Suprapubic skin (tissue), 4 donors: ENCODE results near the gene KCNJ16.

Source experiments
- EP300 ChIP-seq: sonication (generic); formaldehyde crosslinking; IDR thresholded peaks from one replicate; pipeline ENCODE4 v1.6.1; 2017; ENCODE audit warnings: antibody characterized with exemption
- POLR2A ChIP-seq, 2 donors: fragments of 450-650 bp; IDR thresholded peaks; one replicate each; pipeline ENCODE4 v1.6.1; 2017; ENCODE audit warnings: antibody characterized with exemption in 2 of 2, mild to moderate bottlenecking in 2 of 2, moderate library complexity in 2 of 2
- POLR2AphosphoS5 ChIP-seq, 3 donors: sonication (generic); formaldehyde crosslinking; IDR thresholded peaks; one replicate each; pipeline ENCODE4 v1.6.1; 2017; ENCODE audit warnings: antibody characterized with exemption in 3 of 3
- TF ChIP-seq, protein P1 (sequence below), 2 donors: fragments of 200-600 bp in 1 of 2; fragments of 450-650 bp in 1 of 2; sonication (generic) in 1 of 2; IDR thresholded peaks; one replicate each; pipeline ENCODE4 v1.5.1; 2016 to 2019; ENCODE audit warnings: antibody characterized with exemption in 2 of 2, mild to moderate bottlenecking in 1 of 2, moderate library complexity in 1 of 2

DNA sequence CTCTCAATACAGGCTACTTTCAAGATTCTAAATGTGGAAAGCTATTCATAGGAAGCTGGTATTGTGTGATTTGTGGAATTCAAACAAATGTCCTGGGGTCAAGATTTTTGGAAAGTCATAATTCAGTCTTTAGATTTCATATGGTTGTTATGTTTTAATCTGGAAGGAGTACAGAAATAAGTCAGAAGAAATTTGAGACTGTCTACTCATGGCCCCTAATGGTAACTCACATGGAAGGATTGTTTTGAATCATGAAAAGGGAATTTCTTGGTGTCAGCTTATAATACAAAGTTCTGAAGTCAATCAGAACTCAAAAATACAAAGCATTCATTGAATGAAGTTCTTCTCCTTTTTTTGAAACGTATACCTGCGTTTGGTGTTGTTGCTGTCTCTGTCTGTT, 97.4 kb downstream of the KCNJ16 start:
- TF ChIP-seq, protein P1, sequence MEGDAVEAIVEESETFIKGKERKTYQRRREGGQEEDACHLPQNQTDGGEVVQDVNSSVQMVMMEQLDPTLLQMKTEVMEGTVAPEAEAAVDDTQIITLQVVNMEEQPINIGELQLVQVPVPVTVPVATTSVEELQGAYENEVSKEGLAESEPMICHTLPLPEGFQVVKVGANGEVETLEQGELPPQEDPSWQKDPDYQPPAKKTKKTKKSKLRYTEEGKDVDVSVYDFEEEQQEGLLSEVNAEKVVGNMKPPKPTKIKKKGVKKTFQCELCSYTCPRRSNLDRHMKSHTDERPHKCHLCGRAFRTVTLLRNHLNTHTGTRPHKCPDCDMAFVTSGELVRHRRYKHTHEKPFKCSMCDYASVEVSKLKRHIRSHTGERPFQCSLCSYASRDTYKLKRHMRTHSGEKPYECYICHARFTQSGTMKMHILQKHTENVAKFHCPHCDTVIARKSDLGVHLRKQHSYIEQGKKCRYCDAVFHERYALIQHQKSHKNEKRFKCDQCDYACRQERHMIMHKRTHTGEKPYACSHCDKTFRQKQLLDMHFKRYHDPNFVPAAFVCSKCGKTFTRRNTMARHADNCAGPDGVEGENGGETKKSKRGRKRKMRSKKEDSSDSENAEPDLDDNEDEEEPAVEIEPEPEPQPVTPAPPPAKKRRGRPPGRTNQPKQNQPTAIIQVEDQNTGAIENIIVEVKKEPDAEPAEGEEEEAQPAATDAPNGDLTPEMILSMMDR (IDR thresholded peaks at IDR 0.05), result no peak
- TF ChIP-seq POLR2A (IDR thresholded peaks at IDR 0.05) (no peak), EP300 (no peak), POLR2AphosphoS5 (IDR thresholded peaks at IDR 0.05) (no peak)
